ENCODE results near the gene ADAM19.

The ADAM19 gene

GRCh38 chr5:157598350-157598936 is 22.9 kb upstream of the ADAM19 start:
- in situ Hi-C loops (cut with MboI; ENCODE audit: low pct_unique_long_range_greater_than_20kb, low sequenced_read_pairs), result no loop called here
- no peak for DNase-seq

DNA sequence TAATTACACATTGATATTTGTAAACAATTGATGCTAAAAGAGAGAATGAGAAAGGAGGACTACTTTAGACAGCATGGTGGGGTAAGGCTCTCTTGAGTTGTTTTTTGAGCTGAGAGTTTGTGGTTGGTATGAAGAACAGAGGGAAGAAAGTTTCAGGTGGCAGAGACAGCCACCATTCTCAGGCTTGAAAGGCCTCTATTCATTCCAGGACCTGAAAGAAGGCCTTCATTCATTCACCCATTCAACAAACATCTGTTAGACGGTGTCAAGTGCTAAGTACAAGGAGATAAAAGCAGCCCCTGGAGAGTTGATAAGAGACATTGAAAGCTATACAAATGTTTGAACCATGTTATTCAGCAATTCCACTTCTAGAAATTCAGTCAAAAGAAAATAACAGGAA is 21.7 kb upstream of the ADAM19 start:
- in situ Hi-C loops (cut with MboI; ENCODE audit: low pct_unique_long_range_greater_than_20kb, low sequenced_read_pairs), result no loop called here
- no peak for DNase-seq

DNA sequence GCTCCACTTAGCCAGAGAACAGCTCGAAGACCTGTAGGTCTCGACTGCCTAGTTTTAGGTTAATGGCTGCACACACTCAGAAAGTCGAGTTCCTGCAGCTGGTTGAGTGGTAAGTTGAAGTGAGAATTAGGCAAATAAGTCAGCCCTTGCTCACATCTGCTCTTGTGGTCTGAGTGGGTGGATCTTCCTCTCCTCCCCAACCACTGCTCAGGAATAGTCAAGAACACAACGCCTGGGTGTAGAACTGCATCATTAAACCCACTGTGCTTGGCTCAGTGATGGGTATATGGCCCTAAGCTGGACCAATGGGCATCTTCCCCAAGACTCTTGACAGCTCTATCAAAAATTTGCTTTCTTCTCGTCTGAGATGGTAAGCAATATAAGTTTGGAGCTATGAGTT is 20.9 kb upstream of the ADAM19 start:
- in situ Hi-C loops (cut with MboI; ENCODE audit: low pct_unique_long_range_greater_than_20kb, low sequenced_read_pairs), result no loop called here
- no peak for DNase-seq

DNA sequence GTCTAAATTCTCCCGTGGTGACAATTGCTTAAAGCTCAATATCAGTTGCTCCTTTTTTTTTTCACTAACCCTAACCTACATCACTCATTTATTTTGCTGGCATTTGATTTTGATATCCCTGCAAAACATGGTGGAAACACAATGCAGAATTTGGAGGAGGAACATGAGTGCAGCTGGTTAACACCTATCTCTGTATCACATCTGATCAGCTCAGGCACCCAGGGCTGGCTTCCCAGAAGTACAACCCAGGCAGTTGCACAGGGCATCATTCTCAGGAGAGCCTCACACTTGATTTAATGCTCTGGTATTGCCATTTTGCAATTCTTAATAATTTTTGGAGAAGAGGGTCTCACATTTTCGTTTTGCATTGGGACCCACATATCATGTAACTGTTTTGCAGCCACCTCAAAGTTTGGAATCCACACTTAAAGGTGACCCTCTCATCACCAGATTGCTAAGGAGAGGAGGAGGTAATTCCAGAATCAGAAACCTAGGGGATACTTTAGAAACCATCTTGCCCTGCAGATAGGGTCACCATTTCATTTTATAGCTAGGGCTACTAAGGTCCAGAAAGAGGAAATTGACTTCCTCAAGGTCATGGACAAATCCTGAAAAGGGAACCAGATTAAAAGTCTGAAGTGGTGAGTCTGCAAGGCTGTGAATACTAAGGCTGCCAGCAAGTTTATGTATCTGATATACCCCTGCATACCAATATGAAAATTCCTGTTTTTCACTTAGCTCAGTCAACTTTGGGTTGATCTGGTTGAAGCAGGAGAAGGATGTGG is 19.3 kb upstream of the ADAM19 start:
- DNase-seq, result no peak
- in situ Hi-C loops (cut with MboI; ENCODE audit: low pct_unique_long_range_greater_than_20kb, low sequenced_read_pairs), result no loop called here

DNA sequence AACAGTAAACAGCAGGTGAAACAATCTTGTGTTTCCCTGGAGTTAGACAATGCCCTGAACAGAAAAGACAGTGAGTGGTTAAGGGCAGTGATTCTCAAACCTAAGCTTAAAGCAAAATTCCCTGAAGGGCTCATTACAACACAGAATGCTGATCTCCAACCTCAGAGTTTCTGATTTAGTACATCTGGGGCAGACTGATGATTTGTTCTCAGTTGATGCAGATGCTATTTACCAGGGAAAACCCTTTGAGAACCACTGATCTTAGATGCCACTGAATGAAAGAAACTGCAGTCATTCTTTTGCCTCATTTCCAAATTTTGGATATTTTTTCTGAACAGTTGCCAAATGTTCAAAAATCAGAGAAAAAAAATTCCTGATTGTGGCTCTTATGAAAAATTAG is 18.7 kb upstream of the ADAM19 start:
- DNase-seq, result no peak
- in situ Hi-C loops (cut with MboI; ENCODE audit: low pct_unique_long_range_greater_than_20kb, low sequenced_read_pairs), result no loop called here

GRCh38 chr5:157593052-157593757 is 17.6 kb upstream of the ADAM19 start:
- DNase-seq, result no peak
- in situ Hi-C loops (cut with MboI; ENCODE audit: low pct_unique_long_range_greater_than_20kb, low sequenced_read_pairs), result no loop called here

DNA sequence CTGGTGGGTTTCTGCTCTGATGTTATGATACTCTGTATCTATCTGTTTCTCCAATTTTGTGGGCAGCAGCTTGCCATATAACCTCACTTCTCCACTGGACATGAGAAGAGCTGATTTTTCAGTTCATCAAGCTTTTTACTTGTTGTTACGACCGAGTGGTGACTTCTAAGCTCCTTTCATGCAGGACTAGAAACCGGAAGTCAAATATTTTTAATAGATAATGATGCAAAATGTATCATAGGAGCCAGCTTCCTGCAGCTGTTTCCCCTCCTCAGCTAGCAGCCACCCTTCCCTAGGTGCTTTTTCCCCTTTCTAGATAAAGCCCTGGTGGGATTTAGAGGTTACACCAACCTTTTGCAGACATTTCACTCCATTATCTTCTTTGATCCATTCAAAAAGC is 17.0 kb upstream of the ADAM19 start:
- in situ Hi-C loops (cut with MboI; ENCODE audit: low pct_unique_long_range_greater_than_20kb, low sequenced_read_pairs), result no loop called here
- peak; percentile 18 for DNase-seq

GRCh38 chr5:157590478-157590877 is 14.9 kb upstream of the ADAM19 start:
- no peak for DNase-seq
- in situ Hi-C loops (cut with MboI; ENCODE audit: low pct_unique_long_range_greater_than_20kb, low sequenced_read_pairs), result no loop called here

GRCh38 chr5:157584628-157585027 is 9.1 kb upstream of the ADAM19 start:
- no peak for DNase-seq
- in situ Hi-C loops (cut with MboI; ENCODE audit: low pct_unique_long_range_greater_than_20kb, low sequenced_read_pairs), result no loop called here

GRCh38 chr5:157582731-157583620 is 7.4 kb upstream of the ADAM19 start:
- DNase-seq, result no peak
- in situ Hi-C loops (cut with MboI; ENCODE audit: low pct_unique_long_range_greater_than_20kb, low sequenced_read_pairs), result no loop called here

- in situ Hi-C loops (cut with MboI; ENCODE audit: low pct_unique_long_range_greater_than_20kb, low sequenced_read_pairs), result no loop called here
- DNase-seq, result no peak
Observed at GRCh38 chr5:157581901-157582300, 6.3 kb upstream of the ADAM19 start.

GRCh38 chr5:157578079-157578780 is 2.7 kb upstream of the ADAM19 start:
- DNase-seq, result no peak

GRCh38 chr5:157576678-157577077 is 1.1 kb upstream of the ADAM19 start:
- in situ Hi-C loops (cut with MboI; ENCODE audit: low pct_unique_long_range_greater_than_20kb, low sequenced_read_pairs), result no loop called here
- no peak for DNase-seq

More at GRCh38 chr5:157578079-157578780, 2.7 kb upstream of the ADAM19 start:
- in situ Hi-C loops (cut with MboI; ENCODE audit: low pct_unique_long_range_greater_than_20kb, low sequenced_read_pairs), result no loop called here

GRCh38 chr5:157574456-157575380 is 857 bp downstream of the ADAM19 start:
- in situ Hi-C loops (cut with MboI; ENCODE audit: low pct_unique_long_range_greater_than_20kb, low sequenced_read_pairs), result no loop called here
- no peak for DNase-seq

- in situ Hi-C loops (cut with MboI; ENCODE audit: low pct_unique_long_range_greater_than_20kb, low sequenced_read_pairs), result no loop called here
- peak; percentile 81 for DNase-seq
Observed at GRCh38 chr5:157571357-157571827, 4.2 kb downstream of the ADAM19 start.

- in situ Hi-C loops (cut with MboI; ENCODE audit: low pct_unique_long_range_greater_than_20kb, low sequenced_read_pairs), result no loop called here
- DNase-seq, result peak; percentile 14
Observed at GRCh38 chr5:157570531-157571200, 4.9 kb downstream of the ADAM19 start.

DNA sequence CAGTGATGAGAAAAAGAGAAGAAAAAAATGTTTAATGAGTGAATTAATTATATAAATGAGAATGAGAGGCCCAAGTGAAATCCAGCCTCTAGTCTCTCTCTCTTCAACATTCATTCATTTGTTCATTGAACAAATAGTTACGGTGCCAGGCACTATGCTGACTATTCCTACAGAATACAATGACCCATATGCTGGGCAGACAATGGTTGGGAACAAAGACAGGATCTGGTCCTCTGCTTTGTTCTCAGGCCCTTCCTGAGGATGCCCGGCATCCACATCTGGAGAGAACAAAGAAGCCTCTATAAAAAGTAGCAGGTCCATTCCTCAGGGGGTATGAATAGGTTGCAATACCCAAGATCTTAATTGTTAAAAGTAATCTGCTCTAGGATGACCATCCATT is 6.9 kb downstream of the ADAM19 start:
- DNase-seq, result no peak
- in situ Hi-C loops (cut with MboI; ENCODE audit: low pct_unique_long_range_greater_than_20kb, low sequenced_read_pairs), result no loop called here

Data from KBM-7 (cell line).